ENCODE data around the gene RICTOR. TPM values are rescaled to one million over a fixed set of nuclear protein-coding genes. Genes with fewer than 3 reads are reported as not detected.

RICTOR gene
- polyA plus RNA-seq, 2 of the 4 experiments (the other 2 are of a cell fraction): 6.5 to 28.5 TPM

GRCh38 chr5:38889424-38889823, 184.8 kb downstream of the RICTOR start:
- Histone ChIP-seq H3K4me2 (no peak overlapping the region), H3K4me3 (no peak overlapping the region), H3K27ac (no peak overlapping the region), H3K4me1 (no peaks in the 10 kb centered on the region), H3K9me3 (peaks cover 13% of the 10 kb centered on the region)
- 90% methylated on average over 1 of the region's 1 CpG for WGBS (ENCODE audit: missing lambda C conversion rate)
- ATAC-seq: no peak
- ChIA-PET POLR2A (no interaction called here), CTCF (no interaction called here)
- no peak for TF ChIP-seq RNF2 (IDR thresholded peaks at IDR 0.05; ENCODE audit: borderline replicate concordance, low read depth)
- TF ChIP-seq ZNF302 (CRISPR knock-in tag; IDR thresholded peaks at IDR 0.05): no peak
- no peak for TF ChIP-seq CEBPB (IDR thresholded peaks at IDR 0.05)
- TF ChIP-seq REST (IDR thresholded peaks at IDR 0.05): no peak
- TF ChIP-seq HOXA7 (CRISPR knock-in tag; IDR thresholded peaks at IDR 0.05): no peak
- no peak for TF ChIP-seq PBX3 (IDR thresholded peaks at IDR 0.05)
- TF ChIP-seq PHF8 (IDR thresholded peaks at IDR 0.05; ENCODE audit: borderline replicate concordance, low read depth): no peak
- no peak for TF ChIP-seq HOXB5 (CRISPR knock-in tag; IDR thresholded peaks at IDR 0.05)
- no peak for TF ChIP-seq HDAC2 (IDR thresholded peaks at IDR 0.05)
- no peak for FAIRE-seq
- DNase-seq (ENCODE audit: low read depth in 1 of 2, low spot score in 1 of 2): no peak

GRCh38 chr5:38888041-38888440, 186.2 kb downstream of the RICTOR start:
- H3K4me2 ChIP-seq: no peak overlapping the region
- no peak overlapping the region for H3K27ac ChIP-seq
- H3K9me3 ChIP-seq: peaks cover 2% of the 10 kb centered on the region; the same call in 2 of the 3 replicates
- ChIA-PET POLR2A (no interaction called here), CTCF (interaction anchor here (3.0 kb wide), 1 partner anchor 34 kb away, joined by 7 read pairs; no protein-coding TSS in a partner anchor)
- no peaks in the 10 kb centered on the region for H3K4me1 ChIP-seq
- H3K4me3 ChIP-seq: no peak overlapping the region
- FAIRE-seq (no peak), DNase-seq (ENCODE audit: low read depth in 1 of 2, low spot score in 1 of 2) (no peak), ATAC-seq (0 out of 6 replicates have a peak, but pooled peaks of 1 of the 2 experiments have one; percentile 19)
- TF ChIP-seq KDM1A (IDR thresholded peaks at IDR 0.05; ENCODE audit: low read depth) (no peak), ZSCAN20 (CRISPR knock-in tag; IDR thresholded peaks at IDR 0.05) (no peak), TP53 (CRISPR knock-in tag; IDR thresholded peaks at IDR 0.05) (no peak), ESRRA (IDR thresholded peaks at IDR 0.05; ENCODE audit: borderline replicate concordance, low read length) (no peak), JUN (IDR thresholded peaks at IDR 0.05) (no peak), NPAS2 (CRISPR knock-in tag; IDR thresholded peaks at IDR 0.05; ENCODE audit: borderline replicate concordance) (no peak), ZNF302 (CRISPR knock-in tag; IDR thresholded peaks at IDR 0.05) (no peak), HOXB13 (CRISPR knock-in tag; IDR thresholded peaks at IDR 0.05; ENCODE audit: low read depth) (no peak), GATA3 (IDR thresholded peaks at IDR 0.05; ENCODE audit: borderline replicate concordance) (no peak), EP300 (IDR thresholded peaks at IDR 0.05) (no peak), PHF8 (IDR thresholded peaks at IDR 0.05; ENCODE audit: borderline replicate concordance, low read depth) (no peak), KDM5A (IDR thresholded peaks at IDR 0.05) (no peak), SMC3 (IDR thresholded peaks at IDR 0.05) (no peak), E2F6 (IDR thresholded peaks at IDR 0.05; ENCODE audit: borderline replicate concordance, low read depth) (no peak), RAD21 (conservative IDR thresholded peaks at IDR 0.05 in 1 of 2, IDR thresholded peaks at IDR 0.05 in 1 of 2) (no peak)
- WGBS (ENCODE audit: missing lambda C conversion rate): 92% methylated on average over 7 of the region's 8 CpGs

Small RNAs within 50 kb of the gene (small RNA-seq; reads per million reads assigned to genes)
- 0 reads per million in 6 experiments for gene AIG1P1

Other genes with a start within 250 kb of the RICTOR start
- 92.4 and 133 TPM in 2 replicates for gene OSMR, start 228.4 kb downstream of the RICTOR start, polyA plus RNA-seq (2011; rRNA removed)
- gene OSMR, start 228.4 kb downstream of the RICTOR start, polyA plus RNA-seq (2017; fragmentation: RNase III; extraction: RNeasy Plus Mini Kit Qiagen cat#74134 plus additional on column Dnase treatment): 46.0 to 61.2 TPM (median 58.5 TPM) in 3 replicates
- gene FYB1, start 145.2 kb upstream of the RICTOR start, polyA plus RNA-seq (2011; rRNA removed): 20.2 and 34.6 TPM in 2 replicates
- 5.9 to 8.0 TPM (median 7.4 TPM) in 3 replicates for gene FYB1, start 145.2 kb upstream of the RICTOR start, polyA plus RNA-seq (2017; fragmentation: RNase III; extraction: RNeasy Plus Mini Kit Qiagen cat#74134 plus additional on column Dnase treatment)